ENCODE data around the gene NIPBL.

DNA sequence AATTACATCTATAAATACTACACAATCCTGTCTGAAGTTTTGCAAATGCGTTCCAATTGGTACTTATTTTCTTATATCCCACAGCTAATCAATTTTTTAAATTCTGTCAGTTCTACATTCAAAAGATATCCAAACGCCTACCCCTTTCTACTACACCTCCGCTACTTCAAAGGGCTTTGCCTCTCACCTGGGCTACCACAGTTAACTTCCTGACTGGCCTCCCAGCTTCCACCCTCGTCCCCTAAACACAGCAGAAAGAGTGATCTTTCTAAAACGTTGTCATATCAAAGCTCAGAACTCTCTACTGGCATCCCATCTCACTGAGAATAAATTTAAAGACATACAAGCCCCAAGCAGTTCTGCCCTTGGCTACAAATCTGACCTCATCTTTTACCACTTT, 32.3 kb upstream of the NIPBL start:
- TF ChIP-seq, protein P1, sequence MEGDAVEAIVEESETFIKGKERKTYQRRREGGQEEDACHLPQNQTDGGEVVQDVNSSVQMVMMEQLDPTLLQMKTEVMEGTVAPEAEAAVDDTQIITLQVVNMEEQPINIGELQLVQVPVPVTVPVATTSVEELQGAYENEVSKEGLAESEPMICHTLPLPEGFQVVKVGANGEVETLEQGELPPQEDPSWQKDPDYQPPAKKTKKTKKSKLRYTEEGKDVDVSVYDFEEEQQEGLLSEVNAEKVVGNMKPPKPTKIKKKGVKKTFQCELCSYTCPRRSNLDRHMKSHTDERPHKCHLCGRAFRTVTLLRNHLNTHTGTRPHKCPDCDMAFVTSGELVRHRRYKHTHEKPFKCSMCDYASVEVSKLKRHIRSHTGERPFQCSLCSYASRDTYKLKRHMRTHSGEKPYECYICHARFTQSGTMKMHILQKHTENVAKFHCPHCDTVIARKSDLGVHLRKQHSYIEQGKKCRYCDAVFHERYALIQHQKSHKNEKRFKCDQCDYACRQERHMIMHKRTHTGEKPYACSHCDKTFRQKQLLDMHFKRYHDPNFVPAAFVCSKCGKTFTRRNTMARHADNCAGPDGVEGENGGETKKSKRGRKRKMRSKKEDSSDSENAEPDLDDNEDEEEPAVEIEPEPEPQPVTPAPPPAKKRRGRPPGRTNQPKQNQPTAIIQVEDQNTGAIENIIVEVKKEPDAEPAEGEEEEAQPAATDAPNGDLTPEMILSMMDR (IDR thresholded peaks at IDR 0.05): no peak
- TF ChIP-seq EZH2phosphoT487 (IDR thresholded peaks at IDR 0.05): no peak
